Stimulated activated CD4-positive, alpha-beta T cell treated with anti-CD3 and anti-CD28 coated beads, TNF-alpha, amount 100 ng/mL, for 24 hours (primary cell): ENCODE data around the gene KIT.

ENCODE experiments used
- DNase-seq, 3 experiments: peaks; one replicate each; pipeline ENCODE4 v3.0.0-alpha.2; 2020; ENCODE audit warnings: low read depth in 3 of 3

The KIT gene

GRCh38 chr4:54660591-54660990 is 2.8 kb downstream of the KIT start:
- DNase-seq = no peak

- no peak for DNase-seq
These were observed 3.4 kb downstream of the KIT start for GRCh38 chr4:54661169-54661568.

- no peak for DNase-seq
These were observed 3.9 kb downstream of the KIT start for GRCh38 chr4:54661686-54662085.

GRCh38 chr4:54662123-54662522 is 4.4 kb downstream of the KIT start:
- DNase-seq = no peak

- no peak for DNase-seq
These were observed 5.3 kb downstream of the KIT start for GRCh38 chr4:54662901-54663585.

DNA sequence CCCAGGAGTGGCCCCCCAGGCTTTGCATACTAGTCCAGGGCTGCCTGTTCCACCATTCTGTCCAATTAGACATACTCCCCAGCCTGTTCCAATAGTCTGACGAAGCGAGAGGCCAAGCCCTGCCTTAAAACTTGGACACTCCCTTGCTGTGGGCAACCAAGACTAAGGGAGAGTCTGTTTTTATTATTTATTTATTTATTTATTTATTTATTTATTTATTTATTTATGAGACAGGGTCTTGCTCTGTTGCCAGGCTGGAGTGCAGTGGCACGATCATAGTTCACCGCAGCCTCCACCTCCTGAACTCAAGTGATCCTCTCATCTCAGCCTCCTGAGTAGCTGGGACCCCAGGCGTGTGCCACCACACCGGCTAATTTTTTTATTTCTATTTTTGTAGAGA is 6.6 kb downstream of the KIT start:
- DNase-seq = no peak

- DNase-seq = no peak
These were observed 10.4 kb downstream of the KIT start for GRCh38 chr4:54668014-54668611.

- DNase-seq = no peak
These were observed 12.1 kb downstream of the KIT start for GRCh38 chr4:54669831-54670230.

DNA sequence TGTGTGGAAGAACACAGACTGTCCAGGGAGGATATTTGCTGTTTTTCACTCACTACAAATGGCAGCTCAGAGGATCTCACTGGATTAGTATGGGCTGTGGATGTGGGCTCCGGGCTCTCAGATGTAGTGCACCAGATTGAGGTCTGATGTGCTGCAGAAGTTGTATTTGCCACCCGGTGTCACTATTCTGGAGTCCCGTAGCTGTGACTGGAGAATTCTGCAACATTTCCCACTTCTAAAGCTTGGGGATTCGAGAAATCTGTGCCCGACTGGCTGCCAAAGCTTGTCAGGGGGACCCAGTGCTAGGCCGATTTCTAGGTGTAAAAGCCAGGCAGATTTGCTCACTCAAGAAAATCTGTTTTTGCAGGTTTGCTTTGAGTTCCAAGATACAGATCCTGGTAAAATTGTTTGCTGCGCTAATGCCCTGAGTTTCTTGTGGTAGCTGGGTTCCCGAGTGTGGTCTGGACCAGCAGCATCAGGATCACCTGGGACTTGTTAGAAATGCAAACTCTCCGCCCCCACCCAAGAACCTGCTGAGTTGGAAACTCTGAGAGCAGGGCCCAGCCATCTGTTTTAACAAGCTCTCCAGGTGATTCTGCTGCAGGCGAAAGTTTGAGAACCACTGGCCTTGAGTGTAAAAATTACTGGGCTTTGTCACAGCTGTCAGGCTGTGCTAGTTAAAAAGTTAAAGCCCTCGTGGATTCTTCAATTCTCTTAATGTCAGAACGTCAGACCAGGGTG is 18.1 kb downstream of the KIT start:
- no peak for DNase-seq

DNA sequence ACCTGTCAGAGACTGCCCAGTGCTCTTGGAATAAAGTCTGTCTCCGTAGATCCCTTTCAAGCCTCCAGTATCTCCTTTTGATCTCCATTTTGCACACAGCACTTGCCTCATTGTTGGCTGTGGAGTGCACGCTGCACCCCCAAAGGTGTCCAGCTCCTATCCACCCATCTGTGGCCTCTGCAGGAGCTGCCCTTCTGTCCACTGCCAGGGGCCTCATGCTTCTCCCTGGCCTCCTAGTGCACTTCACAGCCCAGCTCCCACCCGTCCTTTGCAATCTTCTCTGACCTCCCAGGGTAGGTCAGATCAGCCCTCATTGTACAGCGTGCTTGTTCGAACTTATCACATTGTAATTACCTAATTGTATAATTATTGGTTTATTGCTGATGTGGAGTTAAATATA is 18.9 kb downstream of the KIT start:
- no peak for DNase-seq

DNA sequence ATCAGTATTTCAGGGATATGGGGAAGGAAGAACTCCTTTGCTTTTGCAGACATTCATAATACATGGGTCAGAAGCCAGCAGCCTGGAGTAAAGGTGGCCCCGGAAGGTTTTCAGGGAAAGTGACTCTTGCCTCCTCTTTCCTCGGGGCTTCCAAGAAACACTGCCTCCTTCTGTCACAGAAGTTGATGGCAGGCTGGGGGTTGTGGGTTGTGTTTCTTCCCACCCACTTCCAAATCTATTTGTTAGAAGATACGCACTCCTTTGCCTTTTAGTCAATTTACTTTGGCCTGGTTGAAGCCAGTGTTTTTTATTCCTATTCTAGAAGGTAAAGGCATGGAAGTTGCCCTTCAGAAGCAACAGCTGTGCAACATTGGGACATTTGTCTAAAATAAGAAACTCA is 19.7 kb downstream of the KIT start:
- DNase-seq = no peak

- DNase-seq = no peak
These were observed 20.3 kb downstream of the KIT start for GRCh38 chr4:54677853-54678650.

DNA sequence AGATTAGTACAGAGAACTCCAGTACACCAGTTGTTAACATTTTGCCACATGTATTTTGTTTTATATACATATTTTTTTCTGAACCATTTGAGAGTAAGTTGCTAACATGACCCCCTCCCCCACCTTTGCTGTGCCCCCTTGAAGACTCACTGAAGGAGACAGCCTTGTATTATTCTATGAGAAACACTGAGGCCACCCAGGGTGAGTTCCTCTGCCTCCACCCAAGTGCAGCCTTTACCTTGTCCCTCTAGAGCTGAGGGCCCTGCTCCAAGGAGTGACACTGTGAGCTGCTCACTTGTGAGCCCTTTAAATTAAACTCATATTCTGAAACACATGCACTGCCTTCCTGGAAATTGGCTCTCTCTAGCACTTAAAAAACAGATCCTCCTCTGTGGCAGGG is 21.1 kb downstream of the KIT start:
- no peak for DNase-seq

- no peak for DNase-seq
These were observed 22.1 kb downstream of the KIT start for GRCh38 chr4:54679813-54680212.

GRCh38 chr4:54683616-54684346 is 26.0 kb downstream of the KIT start:
- peak; percentile 32 to 41 (median 33) for DNase-seq

- no peak for DNase-seq
These were observed 28.1 kb downstream of the KIT start for GRCh38 chr4:54685810-54686209.

- DNase-seq = no peak
These were observed 30.4 kb downstream of the KIT start for GRCh38 chr4:54687887-54688841.

DNA sequence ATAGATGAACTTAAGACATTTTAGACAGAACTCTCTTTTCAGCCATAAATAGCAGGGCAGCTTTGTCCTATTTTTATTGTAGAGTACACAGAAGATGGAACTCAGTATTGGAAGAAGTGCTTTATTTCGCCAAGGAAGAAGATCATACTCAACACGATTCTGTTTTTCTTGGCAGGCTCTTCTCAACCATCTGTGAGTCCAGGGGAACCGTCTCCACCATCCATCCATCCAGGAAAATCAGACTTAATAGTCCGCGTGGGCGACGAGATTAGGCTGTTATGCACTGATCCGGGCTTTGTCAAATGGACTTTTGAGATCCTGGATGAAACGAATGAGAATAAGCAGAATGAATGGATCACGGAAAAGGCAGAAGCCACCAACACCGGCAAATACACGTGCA is 37.6 kb downstream of the KIT start:
- DNase-seq = no peak

DNA sequence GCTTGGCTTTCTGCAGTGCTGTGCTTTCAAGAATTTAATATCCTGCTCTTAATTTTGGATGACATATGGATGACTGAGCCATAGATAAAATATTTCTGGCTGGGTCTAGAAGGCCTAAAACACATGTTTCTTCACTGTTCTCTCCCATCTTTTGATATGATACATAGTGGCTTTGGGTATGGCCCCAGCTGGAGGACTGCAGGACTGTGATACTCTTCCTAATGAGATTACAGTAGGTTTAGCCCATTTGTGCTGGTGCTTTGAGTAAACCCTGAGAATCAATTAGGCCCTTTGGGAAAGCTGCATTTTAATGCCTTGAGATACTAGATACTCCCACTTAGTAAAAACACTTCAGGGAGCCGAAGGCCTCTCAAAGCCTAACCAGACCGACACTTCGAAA is 38.0 kb downstream of the KIT start:
- no peak for DNase-seq

DNA sequence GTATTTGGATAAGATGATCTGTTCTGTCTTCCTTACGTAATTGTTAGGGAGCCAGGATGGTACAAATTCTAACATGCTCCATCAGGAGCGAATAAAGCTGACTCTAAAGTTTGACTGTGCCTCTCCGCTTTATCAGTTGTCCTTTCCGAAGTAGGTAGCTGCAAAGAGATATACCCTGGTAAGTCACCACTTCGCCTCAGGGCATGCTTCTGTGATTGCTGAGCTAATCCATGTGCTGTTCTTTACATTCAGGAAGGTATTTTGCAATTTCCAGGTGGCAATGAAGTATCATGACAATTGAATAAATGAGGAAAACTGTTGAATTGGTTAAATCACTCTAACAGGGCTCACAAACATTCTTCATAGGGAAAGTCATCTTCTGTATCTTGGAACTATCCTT is 38.9 kb downstream of the KIT start:
- no peak for DNase-seq

- DNase-seq = no peak
These were observed 43.2 kb downstream of the KIT start for GRCh38 chr4:54700986-54701385.
